ENCODE results near the gene IL7R. TPM values are rescaled to one million over a fixed set of nuclear protein-coding genes. Genes with fewer than 3 reads are reported as not detected.

The IL7R gene
- total and polyA plus RNA-seq, 2 of the 13 experiments (the other 11 are each of a cell fraction or from before 2014, with no cell fraction given): not detected

- Histone ChIP-seq H3K9me3 (ENCODE audit: low read length) (no peaks in the 10 kb centered on the region), H3K9ac (ENCODE audit: insufficient read depth, low read depth, low read length) (no peak overlapping the region), H3K4me1 (ENCODE audit: insufficient read depth, low read length) (no peaks in the 10 kb centered on the region), H3K27ac (ENCODE audit: extremely low read length, insufficient read depth, low read length) (no peak overlapping the region), H2AFZ (ENCODE audit: low read length) (no peak overlapping the region), H3K4me2 (ENCODE audit: low read depth, low read length) (no peak overlapping the region), H3K79me2 (ENCODE audit: insufficient read depth, low read length) (no peaks in the 10 kb centered on the region), H3K4me3 (replicated peaks in 1 of 3; ENCODE audit: insufficient read depth in 1 of 3, low read depth in 2 of 3, low read length in 3 of 3) (no peak overlapping the region), H3K27me3 (ENCODE audit: control insufficient read depth in 1 of 2, insufficient read depth in 2 of 2, low read length in 2 of 2) (no peaks in the 10 kb centered on the region; a peak in 2 of 5 replicates), H3K36me3 (replicated peaks in 1 of 2; ENCODE audit: control insufficient read depth in 1 of 2, insufficient read depth in 2 of 2, low read length in 2 of 2) (no peaks in the 10 kb centered on the region), H4K20me1 (ENCODE audit: insufficient read depth, low read length) (no peaks in the 10 kb centered on the region)
- FAIRE-seq (no peak), ATAC-seq (no peak), DNase-seq (ENCODE audit: low spot score) (no peak)
- BruUV-seq (replicated peaks): no TSS peak
- intact Hi-C loops (cut with micrococcal nuclease; ENCODE audit: unreplicated experiment) (no loop called here), in situ Hi-C loops (cut with HindIII; ENCODE audit: extremely low pct_ligation_motif_present, low pct_unique_long_range_greater_than_20kb) (no loop called here)
- ChIA-PET POLR2A (no interaction called here), CTCF (ENCODE audit: low intra/inter-chr PET ratio, low total read pairs) (no interaction called here)
- WGBS (ENCODE audit: low lambda C conversion rate): 11% methylated on average over 4 of the region's 4 CpGs
- TF ChIP-seq RXRB (CRISPR knock-in tag; IDR thresholded peaks at IDR 0.05; ENCODE audit: borderline replicate concordance) (no peak), PITX1 (CRISPR knock-in tag; IDR thresholded peaks at IDR 0.05) (no peak), ZNF10 (CRISPR knock-in tag; IDR thresholded peaks at IDR 0.05; ENCODE audit: borderline replicate concordance, low read depth) (no peak), TRIM24 (CRISPR knock-in tag; IDR thresholded peaks at IDR 0.05) (no peak), MLX (CRISPR knock-in tag; IDR thresholded peaks at IDR 0.05) (no peak), ZMYM2 (CRISPR knock-in tag; IDR thresholded peaks at IDR 0.05) (no peak), ZNF549 (CRISPR knock-in tag; IDR thresholded peaks at IDR 0.05) (no peak), SATB2 (CRISPR knock-in tag; IDR thresholded peaks at IDR 0.05) (no peak), ZC3H13 (CRISPR knock-in tag; IDR thresholded peaks at IDR 0.05) (no peak), ZNF7 (CRISPR knock-in tag; IDR thresholded peaks at IDR 0.05) (no peak), ZC3H4 (CRISPR knock-in tag; IDR thresholded peaks at IDR 0.05; ENCODE audit: borderline replicate concordance) (no peak), ZBTB34 (CRISPR knock-in tag; IDR thresholded peaks at IDR 0.05) (no peak), ZBTB2 (CRISPR knock-in tag; IDR thresholded peaks at IDR 0.05; ENCODE audit: low read depth) (no peak), TOE1 (CRISPR knock-in tag; IDR thresholded peaks at IDR 0.05) (no peak), ZNF460 (CRISPR knock-in tag; IDR thresholded peaks at IDR 0.05; ENCODE audit: borderline replicate concordance) (no peak), MLXIP (CRISPR knock-in tag; IDR thresholded peaks at IDR 0.05; ENCODE audit: borderline replicate concordance) (no peak), HNRNPUL1 (IDR thresholded peaks at IDR 0.05; ENCODE audit: low read depth, low read length) (no peak), ZSCAN22 (CRISPR knock-in tag; IDR thresholded peaks at IDR 0.05) (no peak), ZBTB1 (CRISPR knock-in tag; IDR thresholded peaks at IDR 0.05; ENCODE audit: borderline replicate concordance) (no peak), ZNF777 (CRISPR knock-in tag; IDR thresholded peaks at IDR 0.05) (no peak)
Measured at GRCh38 chr5:35830587-35830986, 26.1 kb upstream of the IL7R start.

All from HepG2 (cell line).